Measurements from ENCODE around the gene SUPT20HL1.
A peak's percentile ranks its signal among the peaks of the same experiment; 100 is the strongest.
"Not testable (repeated sequence)": the region's sequence is repeated elsewhere in the genome, so short reads cannot be mapped to it uniquely, and the experiment has no call there.

The SUPT20HL1 gene

GRCh38 chrX:24364326-24364725 lies 3.9 kb downstream of the SUPT20HL1 start:
- DNase-seq = no peak

GRCh38 chrX:24364851-24365538 lies 4.6 kb downstream of the SUPT20HL1 start:
- no peak for DNase-seq

- DNase-seq = not testable (repeated sequence)
These were observed 6.4 kb downstream of the SUPT20HL1 start for GRCh38 chrX:24366762-24367400.

- DNase-seq = no peak
These were observed 9.4 kb downstream of the SUPT20HL1 start for GRCh38 chrX:24369816-24370215.

- peak; percentile 11 for DNase-seq
These were observed 11.0 kb downstream of the SUPT20HL1 start for GRCh38 chrX:24371391-24371972.

- DNase-seq = no peak
These were observed 11.8 kb downstream of the SUPT20HL1 start for GRCh38 chrX:24372021-24372763.

GRCh38 chrX:24375600-24376131 lies 15.2 kb downstream of the SUPT20HL1 start:
- no peak for DNase-seq

GRCh38 chrX:24376403-24376802 lies 16.0 kb downstream of the SUPT20HL1 start:
- DNase-seq = no peak

GRCh38 chrX:24377195-24377594 lies 16.8 kb downstream of the SUPT20HL1 start:
- no peak for DNase-seq

- no peak for DNase-seq
These were observed 17.6 kb downstream of the SUPT20HL1 start for GRCh38 chrX:24377911-24378468.

GRCh38 chrX:24378706-24379105 lies 18.3 kb downstream of the SUPT20HL1 start:
- DNase-seq = no peak

- no peak for DNase-seq
These were observed 20.1 kb downstream of the SUPT20HL1 start for GRCh38 chrX:24380262-24381187.

GRCh38 chrX:24382315-24382714 lies 21.9 kb downstream of the SUPT20HL1 start:
- not testable (repeated sequence) for DNase-seq

- DNase-seq = no peak
These were observed 27.3 kb downstream of the SUPT20HL1 start for GRCh38 chrX:24387724-24388123.

- no peak for DNase-seq
These were observed 30.9 kb downstream of the SUPT20HL1 start for GRCh38 chrX:24391389-24391788.

GRCh38 chrX:24391843-24392242 lies 31.4 kb downstream of the SUPT20HL1 start:
- DNase-seq = no peak

GRCh38 chrX:24392709-24393108 lies 32.3 kb downstream of the SUPT20HL1 start:
- DNase-seq = no peak

GRCh38 chrX:24395775-24396174 lies 35.3 kb downstream of the SUPT20HL1 start:
- DNase-seq = peak; percentile 4

GRCh38 chrX:24396236-24396930 lies 35.9 kb downstream of the SUPT20HL1 start:
- DNase-seq = no peak

GRCh38 chrX:24396931-24397279 lies 36.5 kb downstream of the SUPT20HL1 start:
- DNase-seq = no peak

GRCh38 chrX:24398766-24399165 lies 38.3 kb downstream of the SUPT20HL1 start:
- no peak for DNase-seq
